HepG2 (cell line): ENCODE data around the gene GLIPR1. TPM values are rescaled to one million over a fixed set of nuclear protein-coding genes. Genes with fewer than 3 reads are reported as not detected.

Experiments used
- ATAC-seq: fragments of 200-7000 bp; cut with Tn5 transposase; 3 replicates; pipeline ENCODE4 v1.9.1; 2020; ENCODE audit warnings: mild to moderate bottlenecking, moderate library complexity
- BruUV-seq: library from RNA; stranded (reverse); fragments of 400-500 nt; replicated peaks from 2 replicates; lab custom pipeline; 2021; lab: Mats Ljungman, UMichigan
- CTCF ChIA-PET: fragments of 300-600 bp; formaldehyde crosslinking; extraction: SDS; loops from one replicate; lab custom pipeline; 2021; ENCODE audit warnings: low total read pairs, inconsistent platforms, low intra/inter-chr PET ratio; lab: Yijun Ruan, JAX
- POLR2A ChIA-PET: fragments of 350-600 bp; sonication (Branson Sonifier 250); formaldehyde crosslinking; loops from one replicate; lab custom pipeline; 2020; ENCODE audit warnings: antibody characterized with exemption, inconsistent platforms; lab: Yijun Ruan, JAX
- DNase-seq: peaks from one replicate; pipeline ENCODE4 v3.0.0-alpha.2; 2015; ENCODE audit warnings: low spot score
- FAIRE-seq: peaks from 3 replicates; lab custom pipeline; 2011; peaks lifted over from hg19 to GRCh38; lab: Jason Lieb, UNC
- H2AFZ ChIP-seq: one replicate; pipeline ENCODE4 v1.6.1; 2011; ENCODE audit warnings: low read length, inconsistent platforms
- H3K27ac ChIP-seq: fragments of 300-600 bp; 3 replicates; pipeline ENCODE4 v1.8.0; 2011; ENCODE audit warnings: mixed run types, mild to moderate bottlenecking, mixed read lengths, low read length, inconsistent platforms; ENCODE audit not compliant: insufficient read depth; ENCODE audit errors: extremely low read length
- H3K27me3 ChIP-seq, 2 experiments: fragments of 200-600 bp in 1 of 2; 2 replicates in 1 of 2; 3 replicates in 1 of 2; pipeline versions ENCODE4 v1.6.0 to v1.8.0; 2011; ENCODE audit warnings: low read length in 2 of 2, mild to moderate bottlenecking in 2 of 2, moderate library complexity in 2 of 2, inconsistent platforms in 1 of 2; ENCODE audit not compliant: insufficient read depth in 2 of 2, control insufficient read depth in 1 of 2
- H3K36me3 ChIP-seq, 2 experiments: fragments of 200-600 bp in 1 of 2; replicated peaks in 1 of 2; 2 replicates in 1 of 2; 3 replicates in 1 of 2; pipeline versions ENCODE4 v1.5.1 to v1.8.0; 2011; ENCODE audit warnings: low read length in 2 of 2, inconsistent platforms in 1 of 2; ENCODE audit not compliant: insufficient read depth in 2 of 2, control insufficient read depth in 1 of 2
- H3K4me1 ChIP-seq: 2 replicates; pipeline ENCODE4 v1.5.1; 2012; ENCODE audit warnings: low read length, inconsistent platforms; ENCODE audit not compliant: insufficient read depth
- H3K4me2 ChIP-seq: 2 replicates; pipeline ENCODE4 v1.6.0; 2011; ENCODE audit warnings: low read depth, low read length, inconsistent platforms
- H3K4me3 ChIP-seq, 3 experiments: fragments of 200-600 bp in 1 of 3; sonication (generic), shearing (Covaris generic) in 1 of 3; replicated peaks in 1 of 3; 2 replicates each; pipeline ENCODE4 v1.5.1; 2011 to 2016; ENCODE audit warnings: low read length in 3 of 3, inconsistent platforms in 2 of 3, low read depth in 2 of 3, mild to moderate bottlenecking in 2 of 3, control low read depth in 1 of 3, mixed read lengths in 1 of 3; ENCODE audit not compliant: insufficient read depth in 1 of 3
- H3K79me2 ChIP-seq: one replicate; pipeline ENCODE4 v1.6.1; 2011; ENCODE audit warnings: low read length, inconsistent platforms; ENCODE audit not compliant: insufficient read depth
- H3K9ac ChIP-seq: 2 replicates; pipeline ENCODE4 v1.6.0; 2011; ENCODE audit warnings: mild to moderate bottlenecking, low read depth, low read length, inconsistent platforms; ENCODE audit not compliant: insufficient read depth
- H3K9me3 ChIP-seq: 2 replicates; pipeline ENCODE4 v1.5.1; 2012; ENCODE audit warnings: mild to moderate bottlenecking, low read length
- H4K20me1 ChIP-seq: 2 replicates; pipeline ENCODE4 v1.6.0; 2011; ENCODE audit warnings: inconsistent platforms, mild to moderate bottlenecking, low read length, moderate library complexity; ENCODE audit not compliant: insufficient read depth
- CBX2 ChIP-seq, 2 experiments: fragments of 200-600 bp in 1 of 2; sonication (generic); formaldehyde crosslinking in 1 of 2; IDR thresholded peaks; 2 replicates each; pipeline versions ENCODE4 v1.7.0 to v1.8.1; 2018 to 2022; ENCODE audit warnings: low read depth in 2 of 2, low read length in 1 of 2, mild to moderate bottlenecking in 1 of 2, missing genetic modification reagents in 1 of 2
- CCAR2 ChIP-seq: fragments of 200-400 bp; formaldehyde crosslinking; optimal IDR thresholded peaks from 2 replicates; pipeline ENCODE3; 2018; ENCODE audit warnings: low read depth, mild to moderate bottlenecking, low read length, moderate library complexity
- CEBPB ChIP-seq: IDR thresholded peaks from 2 replicates; pipeline ENCODE4 v1.6.1; 2011; ENCODE audit warnings: low read depth, low read length, improper control_type of control experiment, borderline replicate concordance
- MNT ChIP-seq: fragments of 450-650 bp; IDR thresholded peaks from 2 replicates; pipeline ENCODE4 v1.6.1; 2016
- MTA3 ChIP-seq: sonication (generic); formaldehyde crosslinking; IDR thresholded peaks from 2 replicates; pipeline ENCODE4 v1.4.0; 2020; ENCODE audit warnings: missing genetic modification reagents
- ONECUT2 ChIP-seq: sonication (generic); formaldehyde crosslinking; IDR thresholded peaks from 2 replicates; pipeline ENCODE4 v1.4.0; 2020; ENCODE audit warnings: missing genetic modification reagents
- PHB2 ChIP-seq: fragments of 450-650 bp; IDR thresholded peaks from 2 replicates; pipeline ENCODE4 v1.6.1; 2018; ENCODE audit not compliant: partially characterized antibody
- RFXAP ChIP-seq: sonication (generic); formaldehyde crosslinking; IDR thresholded peaks from 2 replicates; pipeline ENCODE4 v1.4.0; 2020; ENCODE audit warnings: missing genetic modification reagents, borderline replicate concordance
- SMYD3 ChIP-seq: sonication (generic); formaldehyde crosslinking; IDR thresholded peaks from 2 replicates; pipeline ENCODE4 v1.8.1; 2023; ENCODE audit warnings: mild to moderate bottlenecking, missing genetic modification reagents
- SNAPC2 ChIP-seq: sonication (generic); formaldehyde crosslinking; IDR thresholded peaks from 2 replicates; pipeline ENCODE4 v1.8.1; 2022; ENCODE audit warnings: mild to moderate bottlenecking, missing genetic modification reagents
- TCF7 ChIP-seq: sonication (generic); IDR thresholded peaks from 2 replicates; pipeline ENCODE4 v1.6.1; 2016; ENCODE audit warnings: antibody characterized with exemption, low read depth
- ZNF276 ChIP-seq: sonication (generic); formaldehyde crosslinking; IDR thresholded peaks from 2 replicates; pipeline ENCODE4 v1.4.0; 2020; ENCODE audit warnings: mild to moderate bottlenecking, low read depth, missing genetic modification reagents
- ZNF850 ChIP-seq: sonication (generic); formaldehyde crosslinking; conservative IDR thresholded peaks from 2 replicates; pipeline ENCODE4 v1.9.0; 2021; ENCODE audit warnings: mild to moderate bottlenecking, missing genetic modification reagents
- WGBS: methylation state at CpG from one replicate; pipeline ENCODE4 v1.1.6; 2017; ENCODE audit warnings: low lambda C conversion rate; 5-methylcytosine and 5-hydroxymethylcytosine counted together
- in situ Hi-C: cut with HindIII; loops from 2 replicates; pipeline ENCODE4 v1.10.0; 2017; ENCODE audit warnings: low pct_unique_long_range_greater_than_20kb; ENCODE audit not compliant: extremely low pct_ligation_motif_present
- intact Hi-C: fragments of 100-400 bp; cut with micrococcal nuclease; formaldehyde crosslinking; loops from one replicate; pipeline ENCODE4 v1.10.0; 2022; ENCODE audit not compliant: unreplicated experiment
- polyA plus RNA-seq, 8 experiments: library from polyadenylated mRNA; depleted of rRNA in 3 of 8; stranded (reverse) in 7 of 8; unstranded in 1 of 8; fragments of >200 nt; fragmentation: Illumina TruSeq in 4 of 8; extraction: Trizol in 4 of 8; gene quantifications; 2 replicates each; pipeline versions ENCODE4 v1.2.1 to v1.2.3, GENCODE V29; 2011 to 2016; ENCODE audit warnings: low read depth in 4 of 8, missing spikeins in 1 of 8, mixed read lengths in 1 of 8; ENCODE audit not compliant: insufficient read depth in 1 of 8
- total RNA-seq, 5 experiments: library from RNA; depleted of rRNA; stranded (reverse); fragments of >200 nt; fragmentation: Illumina TruSeq; extraction: Trizol; gene quantifications; 2 replicates each; pipeline ENCODE4 v1.2.3, GENCODE V29; 2016; ENCODE audit warnings: low read depth in 1 of 5

Gene GLIPR1
- total and polyA plus RNA-seq, 2 of the 13 experiments (the other 11 are each of a cell fraction or from before 2014, with no cell fraction given): 1.9 to 5.0 TPM

GRCh38 chr12:75481774-75482173 is 1.2 kb downstream of the GLIPR1 start:
- H2AFZ ChIP-seq: no peak overlapping the region
- no peaks in the 10 kb centered on the region for H3K9me3 ChIP-seq
- no peak overlapping the region for H3K27ac ChIP-seq
- in situ Hi-C loops: no loop called here
- TF ChIP-seq CEBPB: peak; percentile 38; the same call in 1 of the 2 replicates
- TF ChIP-seq SNAPC2 (CRISPR knock-in tag): no peak
- H3K27me3 ChIP-seq: no peaks in the 10 kb centered on the region
- CTCF ChIA-PET: no interaction called here
- no peaks in the 10 kb centered on the region for H3K79me2 ChIP-seq
- peak overlapping the region; percentile 67; the same call in 1 of the 2 replicates for H3K4me2 ChIP-seq
- WGBS: 76% methylated on average over 4 of the region's 4 CpGs
- no peak for DNase-seq
- H3K4me1 ChIP-seq: peaks cover 26% of the 10 kb centered on the region
- H3K4me3 ChIP-seq: no peak overlapping the region; a peak in 1 of 6 replicates
- no peak for FAIRE-seq
- ATAC-seq: no peak
- BruUV-seq: no TSS peak
- H3K9ac ChIP-seq: no peak overlapping the region
- no peaks in the 10 kb centered on the region for H4K20me1 ChIP-seq
- H3K36me3 ChIP-seq: no peaks in the 10 kb centered on the region
- intact Hi-C loops: loop anchor here (2.0 to 10.0 kb wide), 3 partner anchors 793 to 976 kb away; partner anchors contain the start of gene BBS10
- POLR2A ChIA-PET: interaction anchor here (0.7 kb wide), 1 partner anchor 23 kb away, joined by 3 read pairs; no protein-coding TSS in a partner anchor

DNA sequence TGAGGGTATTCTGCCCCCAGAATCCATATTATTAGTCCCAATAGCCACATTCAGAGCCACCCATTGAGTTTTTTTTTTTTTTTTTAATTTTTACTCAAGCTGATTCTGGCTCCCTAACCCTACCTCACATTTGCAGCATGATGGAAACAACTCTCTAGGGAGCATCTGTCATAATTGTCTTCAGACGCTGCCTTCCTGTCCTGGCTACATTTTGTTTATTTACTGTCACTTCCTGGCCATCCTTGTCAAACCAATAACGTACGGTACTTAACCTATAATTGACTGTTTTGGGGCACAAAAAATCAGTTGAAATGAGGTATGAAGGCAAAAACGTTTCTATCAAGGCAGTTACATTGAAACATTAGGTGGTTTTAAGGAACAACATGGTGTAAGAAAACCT is 2.1 kb downstream of the GLIPR1 start:
- Histone ChIP-seq H3K36me3 (no peaks in the 10 kb centered on the region), H3K9ac (no peak overlapping the region), H2AFZ (no peak overlapping the region), H3K9me3 (no peaks in the 10 kb centered on the region), H3K4me3 (no peak overlapping the region), H4K20me1 (no peaks in the 10 kb centered on the region), H3K4me1 (peaks cover 26% of the 10 kb centered on the region), H3K79me2 (no peaks in the 10 kb centered on the region), H3K27me3 (no peaks in the 10 kb centered on the region), H3K4me2 (no peak overlapping the region), H3K27ac (no peak overlapping the region)
- POLR2A ChIA-PET: no interaction called here
- no peak for DNase-seq
- no peak for ATAC-seq
- BruUV-seq: no TSS peak
- CTCF ChIA-PET: no interaction called here
- no peak for FAIRE-seq
- 68% methylated on average over 4 of the region's 4 CpGs for WGBS
- intact Hi-C loops: loop anchor here (5.0 to 10.0 kb wide), 2 partner anchors 862 to 975 kb away; partner anchors contain the start of gene BBS10
- in situ Hi-C loops: no loop called here
- TF ChIP-seq TCF7 (no peak), SMYD3 (CRISPR knock-in tag) (no peak), CCAR2 (no peak), RFXAP (CRISPR knock-in tag) (no peak), MTA3 (CRISPR knock-in tag) (no peak), PHB2 (no peak), MNT (no peak), ZNF850 (CRISPR knock-in tag) (no peak), CBX2 (IDR thresholded peaks at IDR 0.05; ENCODE audit: low read depth, low read length) (no peak), CBX2 (CRISPR knock-in tag; IDR thresholded peaks at IDR 0.05; ENCODE audit: low read depth) (no peak), ZNF276 (CRISPR knock-in tag) (no peak), ONECUT2 (CRISPR knock-in tag) (no peak)
